Femur (tissue), 1 donor: ENCODE measurements around the gene PPP1R13B.
A peak's percentile ranks its signal among the peaks of the same experiment; 100 is the strongest.

Experiments
- DNase-seq: peaks from one replicate; pipeline ENCODE4 v3.0.0-alpha.2; 2017

The PPP1R13B gene

DNA sequence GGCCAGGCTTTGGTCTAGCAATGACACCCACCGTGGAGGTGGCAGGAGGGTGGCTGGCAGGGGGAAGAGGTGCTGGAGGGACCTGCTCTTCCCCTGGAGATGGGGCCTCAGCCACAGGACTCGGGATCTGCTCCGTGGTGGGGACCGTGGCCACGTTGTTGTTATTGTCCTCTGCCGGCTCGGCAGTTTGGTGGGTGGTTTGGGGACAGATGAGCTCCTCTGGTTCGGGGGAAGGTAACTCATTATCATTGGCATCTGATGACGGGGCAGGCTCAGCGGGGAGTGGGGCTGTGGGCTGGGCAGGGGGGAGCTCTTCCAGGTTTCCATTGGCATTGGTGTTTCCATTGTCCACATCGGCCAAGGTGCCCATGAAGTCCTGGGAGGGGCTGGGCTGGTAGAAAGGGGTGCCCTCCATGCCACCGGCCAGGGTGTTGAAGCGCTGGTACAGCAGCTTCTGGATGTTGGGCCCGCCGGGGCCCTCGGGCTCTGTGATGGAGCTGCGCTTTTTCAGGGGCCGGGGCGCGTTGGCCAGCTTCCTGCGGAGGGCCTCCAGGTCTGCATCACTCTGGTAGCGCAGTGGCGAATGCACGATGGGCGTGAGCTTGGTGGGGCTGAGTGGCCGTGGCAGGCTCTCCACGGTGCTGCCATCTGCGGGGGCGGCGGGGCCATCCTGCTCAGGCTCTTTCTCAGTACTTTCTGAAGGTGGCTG is 107.4 kb downstream of the PPP1R13B start:
- peak; percentile 15 for DNase-seq

DNA sequence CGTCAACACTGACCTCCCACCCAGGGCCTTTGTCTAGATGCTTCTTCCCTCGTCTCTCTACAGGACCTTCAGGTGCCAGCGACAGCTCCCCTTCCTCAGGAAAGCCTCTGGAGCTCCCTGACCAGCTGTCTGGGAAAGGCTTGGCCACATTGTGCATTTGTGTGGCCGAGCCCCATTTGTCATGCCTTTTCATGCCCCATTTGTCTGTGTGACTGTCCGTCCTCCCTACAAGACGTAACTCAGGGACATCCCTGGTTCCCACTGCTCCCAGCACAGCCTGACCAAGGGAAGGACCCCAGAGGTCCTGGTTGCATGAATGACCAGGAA is 107.9 kb downstream of the PPP1R13B start:
- DNase-seq, result no peak

DNA sequence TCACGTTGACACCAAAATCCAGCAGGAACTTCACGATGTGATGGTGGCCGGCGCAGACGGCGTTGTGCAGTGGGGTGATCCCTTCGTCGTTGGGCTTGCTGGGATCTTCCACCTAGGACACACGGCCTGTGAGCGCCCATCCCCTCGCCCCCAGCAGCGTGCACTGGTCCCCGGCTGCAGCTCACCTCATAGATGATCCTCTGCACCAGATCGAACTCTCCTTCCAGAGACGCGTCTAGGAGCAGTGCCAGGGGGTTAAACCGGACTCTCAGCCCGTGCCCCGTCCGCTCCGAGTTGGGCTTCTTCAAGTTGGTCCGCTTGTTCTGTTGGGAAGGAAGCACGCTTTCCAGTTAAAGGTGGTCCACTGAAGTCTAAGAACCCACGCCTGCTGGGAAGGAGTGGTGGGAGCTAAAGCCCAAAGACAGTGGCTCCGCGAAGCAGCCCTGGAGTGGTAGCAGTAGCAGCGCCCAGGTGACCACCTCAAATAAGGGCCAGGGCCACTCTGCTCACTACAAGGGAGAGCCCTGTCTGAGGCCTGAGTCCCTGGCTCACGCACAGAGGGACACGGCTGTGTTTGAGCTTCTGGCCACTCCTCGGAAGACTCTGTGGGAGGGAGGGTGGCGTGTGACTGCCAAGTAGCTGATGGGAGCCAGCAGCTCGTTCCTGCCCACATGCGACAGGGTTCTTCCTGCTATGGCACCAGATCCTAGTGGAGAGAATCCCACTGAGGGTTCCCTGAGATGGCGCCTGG is 108.5 kb downstream of the PPP1R13B start:
- DNase-seq, result peak; percentile 19

DNA sequence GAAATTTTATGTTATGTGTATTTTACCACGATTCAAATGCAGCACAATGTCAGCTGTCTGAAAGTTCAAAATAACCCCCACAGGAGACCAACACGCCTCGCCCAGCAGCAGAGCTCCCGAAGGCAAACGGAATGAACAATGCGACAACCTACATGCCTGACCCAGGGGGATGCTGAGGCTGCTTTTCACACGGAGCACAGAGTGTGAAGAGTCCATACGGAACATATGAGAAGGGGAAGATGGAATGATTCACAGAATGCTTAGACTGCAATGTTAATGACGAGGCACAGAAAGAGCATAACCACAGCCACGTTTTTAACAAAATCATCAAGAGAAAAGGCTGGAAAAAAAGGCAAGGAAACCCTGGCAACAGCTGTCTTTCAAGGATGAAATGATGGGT is 109.2 kb downstream of the PPP1R13B start:
- peak; percentile 13 for DNase-seq

DNA sequence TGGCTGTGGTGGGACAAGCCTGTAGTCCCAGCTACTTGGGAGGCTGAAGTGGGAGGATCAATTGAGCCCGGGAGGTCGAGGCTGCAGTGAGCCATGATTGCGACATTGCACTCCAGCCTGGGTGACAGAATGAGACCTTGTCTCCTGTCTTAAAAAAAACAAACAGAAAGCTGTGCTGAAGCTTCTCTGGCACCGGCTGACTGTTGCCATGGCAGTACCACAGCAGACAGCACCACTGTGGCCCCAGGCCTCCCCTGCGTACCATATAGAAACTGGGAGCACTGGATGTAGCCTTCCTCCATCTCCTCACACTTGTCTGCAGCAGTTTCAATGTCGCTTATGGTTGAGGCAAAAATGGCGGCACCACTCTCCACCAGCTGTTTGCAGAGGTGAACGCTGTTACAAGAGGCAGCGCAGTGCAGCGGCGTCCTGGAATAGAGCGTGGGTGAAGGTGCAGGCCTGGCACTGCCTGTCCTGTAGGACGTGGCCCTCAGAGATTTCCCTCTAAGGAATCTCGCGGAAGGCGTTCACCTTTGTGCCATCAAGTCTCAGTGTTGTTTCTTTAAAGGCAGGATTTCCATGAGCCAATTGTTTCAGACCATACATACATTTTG is 109.8 kb downstream of the PPP1R13B start:
- peak; percentile 6 for DNase-seq

DNA sequence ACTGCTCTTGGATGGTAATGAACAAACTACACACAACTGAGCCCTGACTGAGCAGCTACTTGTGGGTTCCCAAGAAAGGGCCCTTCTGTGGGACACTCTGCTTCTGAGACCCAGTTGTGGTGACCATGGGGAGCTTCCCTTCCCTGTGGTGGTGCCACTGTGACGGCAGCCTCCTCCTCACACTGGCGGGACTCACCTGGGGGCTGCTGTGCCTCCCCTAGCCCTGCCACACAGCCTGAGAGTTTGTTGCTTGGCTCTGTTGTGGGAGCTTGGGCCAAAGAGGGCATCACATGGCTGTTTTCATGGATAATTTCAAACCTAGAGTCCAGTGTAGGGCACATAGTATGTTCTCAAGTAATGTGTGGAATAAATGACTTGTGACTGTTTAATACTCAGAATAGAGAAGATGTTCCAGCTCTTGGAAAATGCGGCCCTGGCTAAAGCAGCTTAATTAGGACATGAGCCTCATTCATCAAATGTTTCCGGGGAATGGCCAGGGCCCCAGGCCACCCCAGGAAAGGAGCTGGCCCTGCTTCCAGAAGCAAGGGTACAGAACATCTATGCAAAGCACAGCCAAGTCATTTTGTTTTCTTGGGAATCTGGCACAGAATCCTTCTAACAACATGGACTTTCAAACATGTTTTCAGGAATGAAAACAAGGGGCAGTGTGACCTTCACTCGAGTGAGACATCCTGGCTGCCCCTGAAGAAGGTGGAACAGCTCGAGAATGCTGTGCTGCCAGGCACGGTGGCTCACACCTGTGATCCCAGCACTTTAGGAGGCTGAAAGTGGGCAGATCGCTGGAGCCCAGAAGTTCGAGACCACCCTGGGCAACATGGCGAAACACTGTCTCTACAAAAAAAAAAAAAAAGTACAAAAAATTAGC is 110.6 kb downstream of the PPP1R13B start:
- peak; percentile 3 for DNase-seq

DNA sequence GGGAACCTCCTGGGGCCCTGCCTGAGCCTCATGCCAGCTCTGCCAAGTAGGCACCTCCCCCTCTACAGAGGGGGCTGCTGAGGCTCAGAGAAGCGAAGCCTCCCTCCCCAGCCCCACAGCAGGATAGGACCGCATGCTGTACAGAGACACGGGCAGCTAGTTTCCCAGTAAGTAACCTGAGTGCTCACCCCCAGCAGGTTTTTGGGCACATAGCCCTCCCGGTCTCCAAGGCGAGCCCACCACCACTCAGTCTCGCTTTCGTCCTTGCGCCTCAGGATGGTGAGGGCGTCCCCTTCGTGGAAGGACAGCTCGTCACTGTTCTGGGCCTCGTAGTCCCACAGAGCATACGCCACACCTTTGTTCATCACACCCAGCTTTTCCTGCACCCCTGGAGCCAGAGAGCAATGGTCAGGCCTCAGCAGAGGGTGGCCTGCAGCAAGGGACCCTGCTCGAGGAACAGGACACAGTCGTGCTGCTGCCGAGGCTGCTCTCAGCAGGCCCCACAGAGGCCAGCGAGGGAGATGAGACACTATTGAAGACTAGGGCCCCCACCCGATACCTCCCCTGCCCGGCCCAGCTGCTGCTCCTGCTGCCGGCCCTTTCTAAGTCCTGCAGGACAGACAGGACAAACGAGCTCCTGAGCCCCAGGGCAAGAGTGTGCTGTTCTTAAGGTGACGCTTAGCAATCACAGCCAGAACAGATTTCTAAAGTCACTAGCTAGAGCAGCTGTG is 111.4 kb downstream of the PPP1R13B start:
- peak; percentile 19 for DNase-seq

DNA sequence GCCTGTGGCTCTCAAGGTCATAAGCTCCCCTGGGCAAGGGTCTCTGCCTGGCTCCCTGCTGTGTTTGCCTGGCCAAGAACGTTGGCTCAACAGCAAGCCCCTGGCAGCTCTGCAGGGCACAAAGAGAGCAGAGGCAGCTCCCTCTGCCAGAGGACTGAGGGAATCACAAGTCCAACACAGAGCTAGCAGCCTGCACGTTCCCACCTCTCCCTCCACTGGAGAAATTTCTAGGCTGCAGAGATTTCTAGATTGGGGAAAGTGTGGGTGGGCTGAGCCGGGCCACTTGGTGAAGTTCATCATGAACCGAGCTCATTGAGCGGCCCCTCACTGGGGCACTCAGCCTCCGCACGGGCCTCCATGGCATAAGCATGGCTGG is 111.9 kb downstream of the PPP1R13B start:
- DNase-seq, result peak; percentile 21

DNA sequence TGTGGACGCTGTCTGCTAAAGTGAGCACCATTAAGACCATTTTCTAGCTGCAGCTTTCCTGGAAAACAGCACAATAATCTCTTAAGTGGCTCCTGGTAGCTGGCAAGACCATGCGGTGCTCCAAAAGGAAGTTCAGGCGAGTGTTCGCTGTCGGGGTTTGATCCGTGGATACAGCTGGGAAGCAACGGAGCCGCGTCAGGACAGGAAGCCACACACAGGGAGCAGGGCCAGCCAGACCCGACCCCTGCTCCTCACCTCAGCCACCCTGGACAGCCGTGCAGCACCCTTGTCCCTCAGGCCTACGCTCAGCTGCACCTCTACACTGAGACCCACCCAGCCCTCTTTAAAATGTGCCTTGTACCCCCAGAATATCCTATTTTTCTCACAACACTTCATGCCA is 112.4 kb downstream of the PPP1R13B start:
- DNase-seq, result peak; percentile 22

DNA sequence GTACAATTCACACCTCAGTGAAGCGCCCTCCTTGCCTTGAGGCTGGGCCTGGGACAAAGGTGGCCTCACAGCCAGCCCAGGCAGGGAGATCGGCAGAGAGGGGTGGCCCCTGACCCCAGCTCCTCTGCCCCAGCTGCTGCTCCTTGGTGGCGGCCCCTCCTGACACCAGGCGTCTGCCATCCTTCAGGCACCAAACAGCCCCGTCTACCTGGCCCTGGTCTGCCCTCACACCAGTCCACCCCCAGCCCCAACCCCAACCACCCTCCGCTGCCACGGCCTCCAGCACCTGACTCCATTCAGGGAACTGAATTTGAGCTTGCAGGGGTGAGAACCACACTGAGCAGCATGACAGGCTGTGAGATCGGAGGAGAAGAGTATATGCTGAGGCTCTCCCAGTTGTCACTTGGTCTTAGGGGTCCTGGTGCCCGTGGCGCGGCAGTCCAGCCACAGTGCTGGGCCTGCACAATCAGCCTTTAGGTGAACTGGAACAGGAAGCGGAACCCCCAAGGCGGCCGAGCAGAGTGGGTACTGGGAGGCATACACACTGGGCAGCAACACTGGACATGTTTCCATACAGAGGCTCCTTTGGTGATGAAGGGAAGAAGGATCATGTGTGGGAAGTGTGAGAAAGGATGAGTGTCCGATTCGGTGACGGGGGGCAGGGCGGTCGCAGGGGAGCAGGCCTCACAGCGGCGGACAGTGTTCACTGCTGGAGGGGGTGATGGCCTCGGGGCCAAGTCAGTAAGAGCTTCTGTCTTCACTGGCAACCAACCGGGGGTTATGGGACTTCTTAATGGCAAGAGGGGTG is 113.1 kb downstream of the PPP1R13B start:
- no peak for DNase-seq

DNA sequence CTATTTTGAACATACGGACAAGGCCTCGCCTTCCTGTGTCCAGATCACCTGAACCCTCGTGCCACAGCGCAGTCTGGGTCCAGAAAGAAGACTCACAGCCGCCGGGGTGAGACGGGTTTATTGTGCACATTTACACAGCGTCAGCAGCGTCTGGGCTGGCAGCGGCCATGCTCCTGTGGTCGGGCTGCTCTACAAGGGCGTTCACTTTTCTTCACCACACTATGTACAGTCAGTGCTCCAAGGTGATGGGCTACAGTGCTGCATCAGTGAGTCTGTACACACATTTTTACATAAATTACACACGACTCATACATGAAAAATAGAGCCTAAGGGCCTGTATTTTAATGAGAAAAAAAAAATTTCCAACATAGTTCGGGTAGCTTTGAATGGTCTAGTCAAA is 113.7 kb downstream of the PPP1R13B start:
- DNase-seq, result no peak

DNA sequence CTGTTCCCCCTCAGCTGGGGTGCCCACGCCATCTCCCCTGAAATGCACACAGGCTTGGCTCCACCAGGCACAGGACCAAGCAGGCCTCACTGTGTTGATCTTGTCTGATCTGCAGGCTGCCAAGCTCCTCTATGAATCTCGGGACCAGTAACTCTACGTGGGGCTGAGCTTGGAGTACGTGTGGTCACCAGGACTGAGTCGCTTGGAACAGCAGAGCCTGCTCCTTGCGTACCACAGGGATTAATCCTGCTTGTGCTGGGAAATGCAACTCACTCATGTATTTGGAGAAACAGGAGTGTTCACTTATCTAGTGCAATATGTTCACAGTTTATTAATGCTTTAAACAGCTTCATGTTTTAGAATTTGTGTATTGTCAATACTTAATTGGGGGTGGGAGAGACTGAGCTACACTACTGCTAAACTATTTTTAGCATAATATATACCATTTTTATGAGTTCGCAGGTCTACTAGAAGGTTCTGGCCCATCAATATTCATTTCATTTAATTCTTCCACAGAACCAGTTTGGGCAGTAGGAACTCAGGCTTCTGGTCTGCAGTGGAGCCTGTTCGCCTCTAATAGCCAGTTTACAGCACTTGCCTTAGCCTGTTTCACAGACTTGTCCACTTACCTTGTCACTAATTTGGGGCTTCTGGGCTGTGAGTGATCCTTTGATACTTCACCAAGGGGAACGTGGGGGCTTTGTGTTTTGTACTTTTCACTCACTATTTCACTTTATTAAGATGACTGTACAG is 114.3 kb downstream of the PPP1R13B start:
- DNase-seq, result no peak

DNA sequence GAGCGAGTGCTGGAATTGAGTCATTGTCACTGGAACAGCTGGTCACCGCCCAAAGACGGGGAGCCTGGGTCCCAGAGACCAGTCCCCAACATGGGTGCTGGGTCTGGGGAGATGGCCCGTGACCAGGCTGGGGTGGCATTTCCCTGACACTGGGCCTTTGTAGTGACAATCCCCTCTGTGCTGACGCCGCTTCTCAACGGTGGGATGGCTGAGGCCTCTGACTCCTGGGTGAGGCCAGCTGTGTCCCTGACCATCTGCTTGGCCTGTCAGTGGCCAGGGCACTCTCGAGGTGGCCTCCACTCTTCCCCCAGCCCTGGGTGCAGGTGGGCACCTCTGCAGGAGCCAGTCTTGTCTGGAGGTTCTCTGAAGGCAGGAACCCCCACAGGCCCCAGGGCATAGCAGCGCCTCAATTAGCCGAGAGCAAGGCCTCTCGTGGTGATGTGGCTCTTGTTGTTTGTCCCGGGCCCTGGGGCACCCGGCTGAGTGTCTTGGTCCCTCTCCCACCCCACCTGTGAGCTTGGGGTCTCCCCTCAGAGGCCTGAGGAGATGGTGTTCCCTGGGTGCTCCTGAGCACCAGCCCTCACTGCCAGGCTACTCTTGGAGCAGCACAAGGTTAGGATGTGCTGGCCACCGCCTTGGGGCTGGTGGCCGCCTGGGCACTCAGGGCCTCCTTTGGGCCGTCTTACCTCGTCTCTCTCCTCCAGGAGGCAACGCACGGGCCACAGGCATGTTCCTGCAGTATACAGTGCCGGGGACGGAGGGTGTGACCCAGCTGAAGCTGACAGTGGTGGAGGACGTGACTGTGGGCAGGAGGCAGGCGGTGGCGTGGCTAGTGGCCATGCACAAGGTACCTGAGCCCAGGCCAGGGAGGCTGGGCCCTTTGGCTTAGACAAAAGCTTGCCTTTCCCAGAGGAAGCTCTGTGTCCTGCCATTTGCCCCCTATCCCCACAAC is 115.2 kb downstream of the PPP1R13B start:
- no peak for DNase-seq

DNA sequence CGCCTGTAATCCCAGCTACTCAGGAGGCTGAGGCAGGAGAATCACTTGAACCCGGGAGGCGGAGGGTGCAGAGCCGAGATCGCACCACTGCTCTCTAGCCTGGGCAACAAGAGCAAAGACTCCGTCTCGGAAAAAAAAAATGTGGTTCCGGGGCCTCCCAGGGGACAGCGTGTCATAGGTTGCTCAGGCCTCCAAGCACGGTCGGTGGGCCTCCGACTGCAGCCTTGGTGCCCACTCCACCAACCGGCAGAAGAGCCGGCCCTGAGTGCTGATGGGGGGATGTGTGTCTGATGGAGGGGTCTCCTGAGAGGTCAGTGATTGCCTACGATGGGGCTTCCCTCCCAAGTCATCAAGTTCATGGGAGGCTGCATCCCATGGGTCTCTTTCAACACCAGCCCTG is 115.9 kb downstream of the PPP1R13B start:
- no peak for DNase-seq

DNA sequence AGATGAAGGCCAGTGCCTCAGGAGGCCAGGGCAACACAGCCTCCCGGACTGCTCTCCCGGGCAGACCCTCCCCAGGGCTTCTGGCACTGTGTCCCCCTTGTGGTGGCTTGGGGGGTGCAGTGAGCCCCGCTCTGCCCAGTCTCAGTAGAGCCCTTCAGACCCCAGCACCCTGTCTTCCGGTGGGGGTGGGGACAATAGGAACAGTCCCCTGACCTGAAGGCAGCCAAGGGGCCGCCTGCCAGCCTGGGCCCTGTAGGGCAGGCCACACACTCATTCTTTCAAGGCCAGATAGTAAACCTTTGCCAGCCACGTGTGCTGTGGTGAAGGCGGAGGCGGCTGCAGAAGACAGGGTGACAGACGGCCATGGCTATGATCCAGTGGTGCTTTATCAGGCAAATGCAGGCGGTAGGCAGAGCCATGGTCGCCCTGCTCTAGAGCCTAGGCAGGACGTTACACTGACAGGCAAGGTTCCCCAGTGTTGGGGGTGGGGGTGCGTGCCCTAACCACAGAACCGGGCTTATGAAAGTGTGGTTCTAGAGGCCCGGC is 116.8 kb downstream of the PPP1R13B start:
- no peak for DNase-seq

DNA sequence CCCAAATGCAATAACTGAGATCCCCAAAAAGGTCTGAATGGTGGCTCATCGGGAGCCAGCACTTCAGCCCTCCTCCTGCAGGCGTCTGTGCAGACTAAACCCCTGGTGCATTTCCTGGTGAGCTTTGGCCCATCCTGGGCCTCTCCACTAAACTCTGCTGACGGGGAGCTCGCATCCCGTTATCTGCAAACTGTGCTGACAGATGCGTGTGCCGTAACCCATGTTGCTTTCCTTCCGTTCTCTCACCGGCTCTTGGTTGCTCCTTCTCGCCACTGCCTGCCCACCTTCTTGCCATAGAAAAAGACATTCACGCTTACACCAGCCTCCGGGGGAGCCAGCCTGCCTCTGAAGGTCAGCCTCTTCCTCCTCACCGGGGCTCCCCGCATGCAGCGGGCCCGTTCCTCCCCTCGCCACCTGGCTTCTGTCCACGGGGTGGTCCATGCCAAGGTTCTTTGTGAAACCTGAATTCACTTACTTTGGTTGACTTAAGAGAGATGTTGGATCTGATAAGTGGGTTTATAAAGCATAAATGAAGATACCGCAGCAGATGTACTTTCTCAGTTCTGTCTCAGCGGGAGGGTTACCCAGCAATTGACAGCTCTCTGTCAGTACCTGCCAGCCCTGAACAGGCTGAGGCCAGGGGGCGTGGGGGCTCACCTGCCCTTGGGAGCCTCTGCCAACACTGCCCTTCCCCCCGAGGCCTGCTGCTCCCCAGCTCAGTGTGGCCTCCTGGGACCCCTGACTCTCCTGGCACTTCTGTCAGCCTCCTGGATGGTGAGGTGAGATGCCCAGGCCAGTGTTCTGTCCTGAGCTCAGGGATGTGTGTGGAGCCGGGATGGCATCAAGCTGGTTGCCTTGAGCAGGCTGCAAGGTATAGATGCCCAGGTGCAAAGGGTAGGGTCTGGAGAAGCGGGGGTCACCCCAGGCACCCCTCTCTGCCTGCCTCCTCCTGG is 117.6 kb downstream of the PPP1R13B start:
- DNase-seq, result no peak

DNA sequence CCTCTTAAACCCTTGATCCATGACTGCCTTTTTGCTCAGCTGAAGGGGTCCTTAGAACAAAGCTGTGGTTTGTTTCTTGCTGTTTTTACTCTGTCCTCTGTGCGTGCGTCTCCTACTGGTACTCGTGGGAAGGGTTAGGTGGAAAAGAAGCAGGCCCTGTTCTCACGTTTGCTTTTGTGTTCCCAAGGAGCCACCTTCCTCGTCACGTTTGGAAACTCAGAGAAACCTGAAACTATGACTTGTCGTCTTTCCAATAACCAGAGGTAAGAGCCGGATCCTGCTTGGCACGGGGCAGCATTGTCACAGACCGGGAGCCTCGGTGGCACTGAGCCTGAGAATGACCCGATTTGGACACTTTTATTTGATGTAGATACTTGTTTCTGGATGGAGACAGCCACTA is 118.7 kb downstream of the PPP1R13B start:
- DNase-seq, result no peak

DNA sequence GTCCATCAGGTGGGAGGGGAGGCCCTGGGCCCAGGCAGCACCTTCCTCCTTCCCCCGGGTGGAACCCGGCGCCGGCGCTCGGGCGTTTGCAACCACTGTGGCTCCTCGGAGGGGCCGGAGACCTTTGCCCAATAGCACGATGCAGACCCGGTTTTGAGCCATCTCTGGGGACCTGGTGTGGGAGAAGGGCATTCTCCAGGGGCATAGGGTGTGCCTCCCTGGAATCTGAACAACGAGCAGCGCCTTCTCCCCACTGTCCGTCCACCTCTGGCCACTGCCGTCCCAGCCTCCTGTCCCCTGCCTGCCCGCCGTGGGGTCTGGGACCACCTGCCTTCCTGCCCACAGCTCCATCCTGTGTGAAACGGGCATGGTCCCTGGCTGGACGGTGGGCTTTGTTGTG is 119.2 kb downstream of the PPP1R13B start:
- DNase-seq, result no peak
